GM21786 (cell line): ENCODE data around the gene RPS6KA5.
"Not testable (repeated sequence)": the region's sequence is repeated elsewhere in the genome, so short reads cannot be mapped to it uniquely, and the experiment has no call there.

Experiments used
- ATAC-seq: cut with Tn5 transposase; IDR thresholded peaks from one replicate; pipeline ENCODE4 v1.9.1; 2021; ENCODE audit not compliant: unreplicated experiment

Gene RPS6KA5

DNA sequence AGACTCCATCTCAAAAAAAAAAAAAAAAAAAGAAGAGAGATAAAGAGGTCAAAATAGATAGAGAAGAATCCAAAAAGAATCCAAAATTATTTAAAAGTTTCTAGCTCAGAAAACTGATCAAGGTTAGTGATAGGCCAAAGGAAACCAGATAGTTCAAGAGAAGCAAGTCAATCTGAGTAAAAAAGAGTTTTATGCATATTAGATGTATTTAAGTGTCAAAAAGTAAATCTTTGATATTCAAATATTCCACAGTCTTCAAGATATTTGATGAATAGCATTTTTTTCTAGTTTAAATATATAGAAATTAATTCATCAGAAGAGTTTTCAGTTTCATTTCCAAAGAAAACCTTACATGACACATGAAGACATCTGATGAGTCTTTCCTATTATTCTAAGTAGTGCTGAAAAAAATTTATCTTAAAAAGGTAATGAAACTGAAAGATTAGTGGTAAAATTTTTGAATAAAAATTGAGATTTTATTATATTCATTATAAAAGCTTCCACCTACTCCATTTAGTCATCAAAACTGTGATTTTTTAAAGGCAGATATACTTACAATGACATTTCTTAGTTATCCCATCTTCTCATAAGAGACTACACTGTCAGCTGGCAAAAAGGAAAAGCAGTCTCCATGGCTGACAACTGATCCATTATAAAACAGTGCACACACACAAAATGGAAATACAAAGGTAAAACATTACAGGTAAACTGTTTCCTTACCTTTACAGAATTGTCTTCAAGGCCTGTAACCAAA, 68.6 kb downstream of the RPS6KA5 start:
- no peak for ATAC-seq

- no peak for ATAC-seq
Measured at GRCh38 chr14:90990141-90990540, 70.3 kb downstream of the RPS6KA5 start.

DNA sequence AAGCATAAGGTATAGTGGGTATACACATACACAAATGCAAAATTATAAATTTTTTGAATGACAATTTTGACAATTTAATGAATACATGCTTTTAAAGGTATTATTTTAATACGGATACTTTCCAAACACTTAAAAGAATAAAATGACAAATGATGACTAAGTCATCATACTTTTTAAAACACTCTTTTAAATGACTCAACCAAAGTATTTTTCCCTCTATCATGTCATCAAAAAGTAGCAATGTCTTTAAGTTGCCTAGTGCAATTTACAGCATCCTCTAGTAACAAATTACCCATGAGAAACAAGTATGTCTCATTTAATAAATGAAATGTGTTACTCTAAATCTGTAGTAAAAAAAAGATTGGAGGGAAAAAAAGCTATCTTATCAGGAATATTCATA, 73.3 kb downstream of the RPS6KA5 start:
- ATAC-seq: no peak

DNA sequence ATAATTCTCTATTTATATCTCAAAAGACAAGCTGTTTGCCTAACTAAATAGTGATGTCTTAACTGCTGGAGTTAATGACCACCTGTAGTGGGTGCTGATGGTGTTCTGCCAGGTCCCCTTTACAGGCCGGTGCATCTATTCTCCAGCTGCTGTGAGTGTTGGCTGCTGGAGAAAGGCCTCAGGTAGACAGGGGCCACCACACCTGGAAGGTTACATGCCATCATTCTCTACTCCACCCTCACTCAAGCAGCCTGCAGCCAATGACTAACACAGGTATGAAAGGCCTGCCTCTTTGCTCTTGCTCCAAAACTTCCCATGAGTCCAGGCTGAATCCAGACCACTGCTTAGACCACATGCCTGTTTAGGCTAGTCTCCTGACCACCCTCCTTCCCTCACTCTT, 73.9 kb downstream of the RPS6KA5 start:
- no peak for ATAC-seq

- ATAC-seq: peak; percentile 86
Measured at GRCh38 chr14:90985601-90986242, 74.7 kb downstream of the RPS6KA5 start.

DNA sequence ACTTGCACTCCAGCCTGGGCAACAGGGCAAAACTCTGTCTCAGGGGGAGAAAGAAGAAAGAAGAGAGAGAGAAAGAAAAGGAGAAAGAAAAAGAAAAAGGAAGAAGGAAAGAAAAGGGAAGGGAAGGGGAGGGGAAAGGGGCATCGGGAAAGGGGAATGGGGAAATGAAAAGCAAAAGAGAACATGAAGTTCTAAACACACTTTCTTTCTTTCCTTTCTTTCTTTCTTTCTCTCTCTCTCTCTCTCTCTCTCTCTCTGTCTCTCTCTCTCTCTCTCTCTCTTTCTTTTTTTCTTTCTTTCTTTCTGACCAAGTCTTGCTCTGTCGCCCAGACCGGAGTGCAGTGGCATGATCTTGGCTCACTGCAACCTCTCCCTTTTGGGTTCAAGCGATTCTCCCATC, 76.9 kb downstream of the RPS6KA5 start:
- no peak for ATAC-seq

DNA sequence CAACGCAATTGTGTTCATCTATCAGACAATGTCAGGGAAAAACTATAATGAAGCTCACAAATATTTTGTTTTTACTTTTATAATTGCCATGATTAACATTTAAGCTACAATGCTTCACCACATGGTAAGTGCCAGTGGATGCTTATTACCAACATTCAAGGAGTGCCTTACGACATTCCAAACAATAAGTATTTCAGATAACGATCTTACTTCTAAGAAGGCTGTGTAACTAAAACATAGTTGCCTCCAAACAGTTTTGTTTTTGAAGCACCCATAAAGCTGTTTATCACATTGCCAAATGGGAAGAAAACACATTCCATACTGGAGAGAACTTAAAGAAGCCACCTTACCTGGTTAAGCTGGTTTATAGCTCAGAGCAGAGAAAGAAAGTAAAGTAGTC, 78.8 kb downstream of the RPS6KA5 start:
- no peak for ATAC-seq

DNA sequence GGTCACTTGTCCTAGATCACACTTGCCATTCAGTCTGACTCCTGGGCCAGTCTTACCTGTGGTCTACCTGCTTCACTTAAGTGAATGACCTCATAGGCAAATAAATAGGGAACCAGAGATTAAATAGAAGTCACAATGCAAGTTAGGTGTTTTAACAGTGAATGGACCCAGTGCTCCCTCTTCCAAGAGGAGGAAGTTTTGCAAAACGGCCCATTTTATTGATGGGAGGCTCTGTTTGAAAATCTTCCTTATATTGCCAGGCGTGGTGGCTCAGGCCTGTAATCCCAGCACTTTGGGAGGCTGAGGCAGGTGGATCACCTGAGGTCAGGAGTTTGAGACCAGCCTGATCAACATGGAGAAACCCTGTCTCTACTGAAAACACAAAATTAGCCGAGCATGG, 79.8 kb downstream of the RPS6KA5 start:
- ATAC-seq: not testable (repeated sequence)

- ATAC-seq: no peak
Measured at GRCh38 chr14:90979515-90979914, 80.9 kb downstream of the RPS6KA5 start.

GRCh38 chr14:90976101-90976500, 84.3 kb downstream of the RPS6KA5 start:
- no peak for ATAC-seq

GRCh38 chr14:90971687-90972086, 88.8 kb downstream of the RPS6KA5 start:
- ATAC-seq: no peak

GRCh38 chr14:90970167-90970600, 90.3 kb downstream of the RPS6KA5 start:
- no peak for ATAC-seq

DNA sequence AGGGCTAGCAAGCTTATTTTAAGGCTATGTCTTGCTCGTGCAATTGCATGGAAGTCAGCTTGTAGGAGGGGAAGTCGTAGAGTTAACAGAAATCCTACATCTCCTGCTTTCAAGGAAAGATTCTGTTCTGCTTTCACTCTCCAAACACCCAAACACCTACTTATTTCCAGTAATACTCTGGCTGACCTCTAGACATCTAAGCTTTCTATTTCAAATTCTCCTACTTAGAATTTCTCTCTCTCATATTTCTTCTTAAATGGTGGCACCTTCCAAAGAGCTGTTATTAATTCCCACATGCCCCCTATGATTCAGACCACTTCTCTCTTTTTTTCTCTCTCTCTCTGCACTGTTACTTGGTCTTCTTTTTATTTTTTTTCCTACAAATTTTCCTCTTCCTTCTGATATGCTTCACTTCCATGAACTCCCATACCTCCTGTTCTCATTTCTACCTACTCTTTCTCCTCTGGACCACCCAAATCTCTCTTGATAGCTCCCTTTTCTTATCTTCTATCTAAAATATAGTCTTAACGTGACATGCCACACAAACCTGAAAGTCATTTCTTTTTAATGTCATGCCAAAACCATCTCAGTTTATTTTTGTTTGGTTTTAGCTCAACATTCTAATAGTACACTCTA, 90.8 kb downstream of the RPS6KA5 start:
- no peak for ATAC-seq

- no peak for ATAC-seq
Measured at GRCh38 chr14:90968025-90968424, 92.4 kb downstream of the RPS6KA5 start.

DNA sequence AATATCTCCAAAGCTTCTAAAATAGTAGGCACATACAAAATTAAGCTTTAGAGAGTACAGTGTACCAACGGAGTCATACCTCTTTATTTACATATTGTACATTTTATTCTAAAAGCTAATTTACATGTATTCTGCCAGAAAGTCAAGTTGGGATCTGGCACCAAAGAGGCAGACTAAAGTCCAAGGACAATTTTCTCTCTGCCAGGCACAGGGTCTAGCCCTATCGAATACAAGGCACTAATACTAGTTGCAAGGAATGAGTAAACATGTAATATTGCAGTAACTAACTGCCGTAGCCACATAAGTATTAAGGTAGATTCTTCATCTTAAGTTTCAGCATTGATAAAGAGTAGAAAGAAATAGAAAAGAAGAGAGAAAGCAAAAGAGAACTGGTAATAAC, 93.9 kb downstream of the RPS6KA5 start:
- ATAC-seq: no peak

DNA sequence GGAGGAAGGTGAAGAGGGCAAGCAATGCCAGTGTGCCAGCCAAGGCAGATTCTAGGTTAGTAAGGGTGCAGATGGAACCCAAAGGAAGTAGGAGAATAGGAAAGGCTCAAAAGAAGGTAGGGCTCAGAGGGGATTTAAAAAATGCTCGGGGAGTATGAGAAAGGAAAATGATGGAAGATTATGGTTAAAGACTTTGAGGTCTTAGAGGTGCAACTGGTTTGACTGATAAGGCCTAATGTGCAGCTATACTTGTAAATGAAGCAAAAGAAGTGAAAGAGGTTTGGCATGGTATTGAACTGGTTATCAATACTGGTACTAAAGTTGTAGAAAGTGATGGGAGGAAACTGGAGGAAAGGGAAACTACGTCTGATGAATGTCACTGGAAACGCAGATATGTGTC, 94.7 kb downstream of the RPS6KA5 start:
- no peak for ATAC-seq

- ATAC-seq: no peak
Measured at GRCh38 chr14:90963343-90963742, 97.1 kb downstream of the RPS6KA5 start.

GRCh38 chr14:90962505-90963109, 97.8 kb downstream of the RPS6KA5 start:
- ATAC-seq: no peak

DNA sequence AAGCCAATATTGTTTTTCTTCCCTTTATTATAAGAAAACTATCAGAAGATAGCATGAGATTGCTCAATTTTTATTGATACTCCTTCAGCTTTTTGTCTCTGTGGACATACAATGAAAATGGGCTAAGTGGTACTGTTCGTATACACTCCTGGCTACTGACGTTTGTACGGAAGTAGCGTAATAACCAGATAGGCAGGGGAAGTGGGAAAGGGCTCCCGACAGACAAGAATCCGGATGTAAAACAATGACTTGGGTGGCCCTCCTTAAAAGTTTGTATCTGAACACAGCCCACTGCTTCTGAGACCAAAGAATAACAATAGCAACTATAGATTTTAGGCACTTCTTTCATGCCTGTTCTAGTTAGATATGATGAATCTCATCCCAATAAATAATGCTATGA, 99.6 kb downstream of the RPS6KA5 start:
- ATAC-seq: no peak

- ATAC-seq: no peak
Measured at GRCh38 chr14:90959344-90959743, 101.1 kb downstream of the RPS6KA5 start.

DNA sequence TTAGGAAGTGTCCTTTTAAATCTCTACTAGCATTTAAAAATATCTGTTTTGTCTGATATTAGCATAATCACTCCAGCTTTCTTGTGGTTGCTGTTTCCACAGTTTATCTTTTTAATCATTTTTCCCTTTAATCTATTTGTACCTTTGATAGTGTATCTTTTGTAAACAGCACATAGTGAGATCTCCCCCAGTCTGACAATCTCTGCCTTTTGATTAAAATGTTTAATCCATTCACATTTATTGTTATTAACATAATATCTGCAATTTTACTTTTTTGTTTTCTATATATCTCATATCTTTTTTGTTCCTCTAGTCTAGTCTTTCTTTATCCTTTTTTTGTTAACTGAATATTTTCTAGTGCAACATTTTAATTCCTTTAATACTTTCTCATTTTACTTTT, 104.2 kb downstream of the RPS6KA5 start:
- no peak for ATAC-seq

DNA sequence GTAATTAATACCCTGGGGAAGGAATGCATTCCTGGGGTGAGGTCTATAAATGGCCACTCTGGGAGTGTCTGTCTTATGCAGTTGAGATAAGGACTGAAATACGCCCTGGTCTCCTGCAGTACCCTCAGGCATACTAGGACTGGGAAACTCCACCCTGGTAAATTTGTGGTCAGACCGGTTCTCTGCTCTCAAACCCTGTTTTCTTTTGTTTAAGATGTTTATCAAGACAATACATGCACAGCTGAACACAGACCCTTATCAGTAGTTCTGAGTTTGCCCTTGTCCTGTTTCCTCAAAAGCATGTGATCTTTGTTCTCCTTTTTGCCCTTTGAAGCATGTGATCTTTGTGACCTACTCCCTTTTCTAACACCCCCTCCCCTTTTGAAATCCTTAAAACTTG, 106.8 kb downstream of the RPS6KA5 start:
- ATAC-seq: not testable (repeated sequence)
